Large intestine (tissue), 3 donors: ENCODE results near the gene AQP12A. TPM values are rescaled to one million over a fixed set of nuclear protein-coding genes. Genes with fewer than 3 reads are reported as not detected.

Source experiments
- DNase-seq, 2 donors: peaks; one replicate each; pipeline versions ENCODE4 v3.0.0 to v3.0.0-alpha.2; 2013
- H3K27ac ChIP-seq: one replicate; pipeline ENCODE4 v1.5.1; 2013; ENCODE audit warnings: low read length
- H3K27me3 ChIP-seq: 2 replicates; pipeline ENCODE4 v1.6.1; 2013; ENCODE audit warnings: low read length; ENCODE audit not compliant: control insufficient read depth, insufficient read depth
- H3K36me3 ChIP-seq: 2 replicates; pipeline ENCODE4 v1.6.1; 2013; ENCODE audit warnings: low read length; ENCODE audit not compliant: control insufficient read depth, insufficient read depth
- H3K4me1 ChIP-seq: one replicate; pipeline ENCODE4 v1.6.1; 2013; ENCODE audit warnings: low read length; ENCODE audit not compliant: control insufficient read depth, insufficient read depth
- H3K4me3 ChIP-seq: one replicate; pipeline ENCODE4 v1.5.1; 2013; ENCODE audit warnings: low read length
- H3K9me3 ChIP-seq: one replicate; pipeline ENCODE4 v1.6.1; 2013; ENCODE audit warnings: mild to moderate bottlenecking, low read depth, low read length, moderate library complexity; ENCODE audit not compliant: control insufficient read depth
- WGBS: methylation state at CpG from one replicate; pipeline ENCODE4 v1.1.5; 2013; ENCODE audit warnings: low lambda C conversion rate; ENCODE audit not compliant: insufficient coverage; 5-methylcytosine and 5-hydroxymethylcytosine counted together
- polyA plus RNA-seq: library from polyadenylated mRNA; unstranded; fragments of 120-200 nt; gene quantifications from one replicate; pipeline ENCODE4 v1.2.1, GENCODE V29; 2013

AQP12A gene
- polyA plus RNA-seq, 1 donor = 5.0 TPM

GRCh38 chr2:240745456-240745855 lies 53.8 kb downstream of the AQP12A start:
- no peak for DNase-seq
- H3K27me3 ChIP-seq = no peaks in the 10 kb centered on the region
- no CpG with 5 or more reads among the region's 15 CpGs for WGBS
- H3K9me3 ChIP-seq = no peaks in the 10 kb centered on the region
- H3K4me1 ChIP-seq = no peaks in the 10 kb centered on the region
- no peaks in the 10 kb centered on the region for H3K36me3 ChIP-seq
- no peak overlapping the region for H3K4me3 ChIP-seq
- H3K27ac ChIP-seq = no peak overlapping the region

- no peak for DNase-seq
- no peaks in the 10 kb centered on the region for H3K9me3 ChIP-seq
- no peaks in the 10 kb centered on the region for H3K4me1 ChIP-seq
- no peak overlapping the region for H3K4me3 ChIP-seq
- H3K27ac ChIP-seq = no peak overlapping the region
- no peaks in the 10 kb centered on the region for H3K36me3 ChIP-seq
- no peaks in the 10 kb centered on the region for H3K27me3 ChIP-seq
- no CpG with 5 or more reads among the region's 15 CpGs for WGBS
These were observed 54.3 kb downstream of the AQP12A start for GRCh38 chr2:240745962-240746361.

GRCh38 chr2:240746671-240747070 lies 55.0 kb downstream of the AQP12A start:
- Histone ChIP-seq H3K27ac (no peak overlapping the region), H3K4me3 (no peak overlapping the region), H3K27me3 (no peaks in the 10 kb centered on the region), H3K36me3 (no peaks in the 10 kb centered on the region), H3K4me1 (no peaks in the 10 kb centered on the region), H3K9me3 (no peaks in the 10 kb centered on the region)
- WGBS = no CpG with 5 or more reads among the region's 16 CpGs
- no peak for DNase-seq

GRCh38 chr2:240747256-240747655 lies 55.6 kb downstream of the AQP12A start:
- Histone ChIP-seq H3K4me1 (no peaks in the 10 kb centered on the region), H3K27me3 (no peaks in the 10 kb centered on the region), H3K36me3 (no peaks in the 10 kb centered on the region), H3K27ac (no peak overlapping the region), H3K9me3 (no peaks in the 10 kb centered on the region), H3K4me3 (no peak overlapping the region)
- no peak for DNase-seq
- no CpG with 5 or more reads among the region's 11 CpGs for WGBS

Other genes starting within 250 kb of the AQP12A start
- gene ANKMY1, start 133.9 kb upstream of the AQP12A start, polyA plus RNA-seq = 14.0 TPM
- gene DUSP28, start 131.5 kb upstream of the AQP12A start, polyA plus RNA-seq = 6.6 TPM
- gene RNPEPL1, start 123.4 kb upstream of the AQP12A start, polyA plus RNA-seq = 61.8 TPM
- 34.9 TPM for gene CAPN10, start 105.1 kb upstream of the AQP12A start, polyA plus RNA-seq
- gene GPR35, start 66.4 kb upstream of the AQP12A start, polyA plus RNA-seq = 118 TPM
- gene AQP12B, start 9.0 kb upstream of the AQP12A start, polyA plus RNA-seq = 10.6 TPM
- 15.8 TPM for gene KIF1A, start 128.4 kb downstream of the AQP12A start, polyA plus RNA-seq
- 0.66 TPM for gene AGXT, start 177.0 kb downstream of the AQP12A start, polyA plus RNA-seq
- 25.7 TPM for gene MAB21L4, start 204.3 kb downstream of the AQP12A start, polyA plus RNA-seq
- 0.09 TPM for gene CROCC2, start 214.5 kb downstream of the AQP12A start, polyA plus RNA-seq